Right lobe of liver (tissue), 6 donors: ENCODE data around the gene PIGP. TPM values are rescaled to one million over a fixed set of nuclear protein-coding genes. Genes with fewer than 3 reads are reported as not detected.
"Not testable (repeated sequence)": the region's sequence is repeated elsewhere in the genome, so short reads cannot be mapped to it uniquely, and the experiment has no call there.

ENCODE experiments used
- ATAC-seq, 4 donors: fragments of 200-7000 bp; cut with Tn5 transposase; one replicate each; pipeline ENCODE4 v1.9.1; 2020; ENCODE audit warnings: mild to moderate bottlenecking in 4 of 4, moderate library complexity in 4 of 4
- DNase-seq, 3 donors: peaks; one replicate each; pipeline ENCODE4 v3.0.0-alpha.2; 2020
- H3K27ac ChIP-seq, 3 donors: fragments of 200-600 bp; one replicate each; pipeline ENCODE4 v1.8.0; 2022
- H3K27me3 ChIP-seq, 2 donors: fragments of 200-600 bp; one replicate each; pipeline ENCODE4 v1.8.0; 2022
- H3K36me3 ChIP-seq, 4 donors: fragments of 200-600 bp; sonication (generic) in 1 of 4; one replicate each; pipeline versions ENCODE4 v1.5.1 to v1.8.0; 2017 to 2022; ENCODE audit warnings: control low read depth in 1 of 4
- H3K4me1 ChIP-seq, 4 donors: fragments of 200-600 bp; sonication (generic) in 1 of 4; one replicate each; pipeline versions ENCODE4 v1.5.1 to v1.8.0; 2017 to 2022; ENCODE audit warnings: control low read depth in 1 of 4
- H3K4me3 ChIP-seq, 3 donors: fragments of 200-600 bp; one replicate each; pipeline ENCODE4 v1.8.0; 2022
- H3K9me3 ChIP-seq, 4 donors: fragments of 200-600 bp; sonication (generic) in 1 of 4; one replicate each; pipeline versions ENCODE4 v1.5.1 to v1.8.0; 2017 to 2022; ENCODE audit warnings: control low read depth in 1 of 4
- POLR2A ChIP-seq: fragments of 450-650 bp; IDR thresholded peaks from one replicate; pipeline ENCODE4 v1.6.1; 2017; ENCODE audit warnings: antibody characterized with exemption, mild to moderate bottlenecking
- WGBS: methylation state at CpG from one replicate; pipeline ENCODE4 v1.1.6; 2018; ENCODE audit warnings: low coverage, low lambda C conversion rate; ENCODE audit not compliant: insufficient coverage; ENCODE audit errors: missing lambda C conversion rate; 5-methylcytosine and 5-hydroxymethylcytosine counted together
- intact Hi-C, 2 donors: fragments of 100-400 bp; cut with DNase I; formaldehyde crosslinking; loops; one replicate each; pipeline versions ENCODE4 v1.11.2 to v1.14.1; 2022
- long read RNA-seq: library from polyadenylated mRNA; unstranded; transcript quantifications from one replicate; pipeline ENCODE4 v2.0.0, GENCODE V29; 2019
- total RNA-seq, 6 experiments: library from RNA; depleted of rRNA in 2 of 6; stranded (reverse); fragments of >200 nt in 2 of 6; fragmentation: NEBNext Ultra II Directional in 3 of 6; extraction: Animal tissue kit (Norgen Biotek cat#: 25700) in 3 of 6; gene quantifications; one replicate each; pipeline versions ENCODE4 v1.1.0 to v1.2.4, GENCODE V29; 2016 to 2023
- TF ChIP-seq, protein P1 (sequence below), 4 donors: fragments of 200-600 bp in 3 of 4; fragments of 450-650 bp in 1 of 4; IDR thresholded peaks; one replicate each; pipeline versions ENCODE4 v1.5.1 to v1.8.0; 2016 to 2022; ENCODE audit warnings: antibody characterized with exemption in 4 of 4, mild to moderate bottlenecking in 2 of 4
- donor health status: DM: no; HTN: yes; CAD: no.
- donor health status: DM: no; HTN: no; CAD: no.
- donor health status: DM: no; HTN: no; CAD: no.
- donor health status: DM: no; HTN: yes; CAD: no.
- donor health status: DM: no; HTN: yes; CAD: no.

The PIGP gene
- 10 to 100 TPM; 11.3 to 19.0 (median 17.3) TPM for total RNA-seq
- long read RNA-seq, full-length matches to known transcripts, result 10 of 10 reads
- long read RNA-seq, partial matches to known transcripts, result 0 of 10 reads
- long read RNA-seq, other reads (novel, unspliced or antisense), result 0 of 10 reads

DNA sequence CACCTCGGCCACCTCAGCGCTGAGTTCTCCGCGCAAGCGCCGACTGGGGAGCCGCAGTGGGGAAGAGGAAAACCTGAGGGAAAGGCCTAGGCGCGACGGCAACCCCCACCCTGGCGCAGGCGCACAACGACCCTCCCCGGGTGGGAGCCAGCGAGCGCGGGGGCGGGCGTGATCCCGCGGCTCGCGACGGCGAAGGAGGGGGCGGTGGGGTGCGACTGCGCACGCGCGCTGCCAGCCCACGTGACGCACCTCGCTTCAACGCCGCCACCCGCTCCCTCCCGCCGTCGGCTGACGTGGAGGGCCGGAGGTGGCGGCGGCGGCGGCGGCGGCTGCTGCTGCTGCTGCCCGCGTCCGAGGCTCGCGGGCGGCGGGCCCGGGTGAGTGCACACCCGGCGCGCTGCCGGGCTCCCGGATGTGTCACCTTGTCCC is at the start of gene PIGP, which contains the start of gene TTC3:
TSS of gene PIGP (minus strand) at position 84 of the 429 bp plus-strand sequence. CDS start 556 bp downstream, outside the sequence.
TSS of gene TTC3 (plus strand) at position 267 of the 429 bp plus-strand sequence. CDS start 14,004 bp downstream, outside the sequence.
- TF ChIP-seq, protein P1, sequence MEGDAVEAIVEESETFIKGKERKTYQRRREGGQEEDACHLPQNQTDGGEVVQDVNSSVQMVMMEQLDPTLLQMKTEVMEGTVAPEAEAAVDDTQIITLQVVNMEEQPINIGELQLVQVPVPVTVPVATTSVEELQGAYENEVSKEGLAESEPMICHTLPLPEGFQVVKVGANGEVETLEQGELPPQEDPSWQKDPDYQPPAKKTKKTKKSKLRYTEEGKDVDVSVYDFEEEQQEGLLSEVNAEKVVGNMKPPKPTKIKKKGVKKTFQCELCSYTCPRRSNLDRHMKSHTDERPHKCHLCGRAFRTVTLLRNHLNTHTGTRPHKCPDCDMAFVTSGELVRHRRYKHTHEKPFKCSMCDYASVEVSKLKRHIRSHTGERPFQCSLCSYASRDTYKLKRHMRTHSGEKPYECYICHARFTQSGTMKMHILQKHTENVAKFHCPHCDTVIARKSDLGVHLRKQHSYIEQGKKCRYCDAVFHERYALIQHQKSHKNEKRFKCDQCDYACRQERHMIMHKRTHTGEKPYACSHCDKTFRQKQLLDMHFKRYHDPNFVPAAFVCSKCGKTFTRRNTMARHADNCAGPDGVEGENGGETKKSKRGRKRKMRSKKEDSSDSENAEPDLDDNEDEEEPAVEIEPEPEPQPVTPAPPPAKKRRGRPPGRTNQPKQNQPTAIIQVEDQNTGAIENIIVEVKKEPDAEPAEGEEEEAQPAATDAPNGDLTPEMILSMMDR (IDR thresholded peaks at IDR 0.05), result no peak
- TF ChIP-seq POLR2A, result peak; percentile 95
- intact Hi-C loops, result no loop called here
- Histone ChIP-seq H3K36me3 (peaks cover 0 to 6% (median 0%) of the 10 kb centered on the region in 4 donors), H3K4me1 (peaks cover 0 to 21% (median 0%) of the 10 kb centered on the region in 4 donors), H3K27ac (peak within 1 kb of the TSS; percentile 94 to 96 (median 94)), H3K27me3 (no peaks in the 10 kb centered on the region), H3K9me3 (no peaks in the 10 kb centered on the region), H3K4me3 (peak within 1 kb of the TSS; percentile 75 to 87 (median 85))
- whole genome bisulfite sequencing, result no CpG with 5 or more reads among the region's 61 CpGs
- DNase-seq, result peak; percentile 95 to 96 (median 96)
- ATAC-seq, result peak; percentile 84 to 89 (median 88)

DNA sequence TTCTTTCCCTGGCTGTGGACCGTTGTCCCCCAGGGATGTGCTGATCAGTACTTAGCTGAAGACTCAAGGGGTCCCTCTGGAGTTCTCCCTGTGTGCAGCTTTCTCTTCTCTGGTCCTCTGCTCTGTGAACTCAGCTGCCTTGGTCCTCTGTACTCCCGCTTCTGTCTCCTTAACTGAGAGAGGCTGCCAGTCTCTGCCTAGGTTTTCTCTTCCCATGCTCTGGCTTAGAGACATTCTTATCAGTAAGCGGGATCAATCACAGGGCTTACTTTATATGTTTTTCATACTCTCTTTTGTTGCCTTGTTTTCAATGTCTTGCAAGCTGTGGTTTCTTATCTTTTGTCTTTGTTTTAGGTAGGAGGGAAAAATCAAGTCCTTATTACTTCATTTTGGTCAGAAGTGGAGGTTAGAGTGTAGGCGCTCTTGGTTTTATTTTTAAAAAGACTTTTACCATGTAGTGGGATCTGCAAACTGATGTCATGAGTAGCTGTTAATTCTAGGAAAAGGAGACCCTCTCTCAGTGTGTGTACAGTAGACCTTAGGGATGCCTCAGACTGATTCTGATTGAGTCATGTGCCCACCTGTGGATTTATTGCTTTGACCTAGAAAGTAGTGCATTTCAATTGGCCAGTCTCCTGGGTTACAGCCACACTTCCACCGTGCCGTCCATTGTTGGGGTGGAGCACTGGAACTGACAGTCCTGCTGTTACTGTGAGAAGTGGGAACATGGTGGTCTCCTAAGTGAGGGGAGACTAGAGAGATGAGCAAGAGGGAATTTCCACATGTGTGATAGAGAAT is 46.7 kb upstream of the PIGP start:
- intact Hi-C loops, result no loop called here
- no peak overlapping the region for H3K4me3 ChIP-seq
- DNase-seq (no peak), ATAC-seq (no peak)
- H3K27me3 ChIP-seq, result no peaks in the 10 kb centered on the region
- no peak overlapping the region for H3K27ac ChIP-seq
- H3K9me3 ChIP-seq, result no peaks in the 10 kb centered on the region
- peaks cover 0 to under 1% (median 0%) of the 10 kb centered on the region in 4 donors for H3K36me3 ChIP-seq
- 86% methylated on average over 6 of the region's 6 CpGs for WGBS
- no peaks in the 10 kb centered on the region for H3K4me1 ChIP-seq
- no peak for TF ChIP-seq POLR2A
- TF ChIP-seq, protein P1 (IDR thresholded peaks at IDR 0.05), result no peak

DNA sequence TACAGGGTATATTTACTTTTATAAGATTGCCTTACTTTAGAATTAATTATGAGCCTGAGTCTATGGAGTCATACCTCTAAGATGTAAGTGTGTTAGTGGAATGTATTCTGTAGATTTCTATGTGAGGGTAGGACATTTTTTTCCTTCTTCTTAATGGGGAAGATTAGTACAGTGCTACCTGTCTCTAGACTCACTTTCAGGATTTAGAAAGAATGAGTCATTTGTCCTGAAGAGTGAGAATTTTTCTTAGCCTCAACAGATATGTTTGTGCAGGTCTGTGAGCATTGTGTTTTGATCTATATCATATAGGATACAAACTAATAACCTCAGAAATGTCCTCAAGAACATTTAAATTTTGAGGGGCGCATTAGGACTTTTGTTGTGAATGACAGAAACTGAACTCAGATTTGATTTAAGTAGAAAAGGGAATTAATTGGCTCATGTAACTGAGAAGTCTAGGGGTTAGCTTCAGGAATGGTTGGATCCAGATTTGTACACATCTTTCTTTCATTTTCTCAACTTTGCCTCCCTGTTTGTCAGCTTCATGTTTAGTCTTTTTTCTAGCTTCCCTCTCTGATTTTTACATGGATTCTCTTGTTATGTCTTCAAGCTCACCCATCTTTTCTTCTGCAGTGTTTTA is 45.4 kb upstream of the PIGP start:
- Histone ChIP-seq H3K4me3 (no peak overlapping the region), H3K27me3 (no peaks in the 10 kb centered on the region), H3K4me1 (no peaks in the 10 kb centered on the region), H3K36me3 (no peaks in the 10 kb centered on the region), H3K9me3 (no peaks in the 10 kb centered on the region), H3K27ac (no peak overlapping the region)
- TF ChIP-seq POLR2A, result no peak
- TF ChIP-seq, protein P1 (IDR thresholded peaks at IDR 0.05), result no peak
- DNase-seq (no peak), ATAC-seq (peak in 1 of 4 donors; percentile 20)
- intact Hi-C loops, result no loop called here
- WGBS, result 100% methylated on average over 1 of the region's 1 CpG

DNA sequence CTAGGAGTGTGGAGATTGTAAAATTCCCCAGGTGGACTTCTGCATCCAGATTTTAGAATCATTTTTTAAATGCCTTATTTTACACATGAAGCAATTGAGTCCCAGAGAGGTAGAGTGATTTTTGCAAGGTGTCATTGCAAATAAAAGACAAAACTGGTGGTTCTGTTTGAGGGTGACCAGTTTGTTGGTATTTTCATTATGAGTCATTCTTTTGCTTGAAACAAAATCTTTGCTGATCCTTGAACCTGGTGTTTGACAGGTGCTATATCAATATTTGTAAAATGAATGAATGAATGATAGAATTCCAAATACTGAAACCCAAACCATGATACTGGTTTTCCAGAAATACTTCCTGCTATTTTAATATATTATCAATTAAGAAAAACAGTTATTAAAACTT is 44.3 kb upstream of the PIGP start:
- H3K27me3 ChIP-seq, result no peaks in the 10 kb centered on the region
- H3K27ac ChIP-seq, result no peak overlapping the region
- no peaks in the 10 kb centered on the region for H3K36me3 ChIP-seq
- H3K4me3 ChIP-seq, result no peak overlapping the region
- intact Hi-C loops, result no loop called here
- DNase-seq (no peak), ATAC-seq (peak in 1 of 4 donors; percentile 92)
- H3K9me3 ChIP-seq, result no peaks in the 10 kb centered on the region
- TF ChIP-seq POLR2A, result no peak
- TF ChIP-seq, protein P1 (IDR thresholded peaks at IDR 0.05), result no peak
- H3K4me1 ChIP-seq, result no peaks in the 10 kb centered on the region

DNA sequence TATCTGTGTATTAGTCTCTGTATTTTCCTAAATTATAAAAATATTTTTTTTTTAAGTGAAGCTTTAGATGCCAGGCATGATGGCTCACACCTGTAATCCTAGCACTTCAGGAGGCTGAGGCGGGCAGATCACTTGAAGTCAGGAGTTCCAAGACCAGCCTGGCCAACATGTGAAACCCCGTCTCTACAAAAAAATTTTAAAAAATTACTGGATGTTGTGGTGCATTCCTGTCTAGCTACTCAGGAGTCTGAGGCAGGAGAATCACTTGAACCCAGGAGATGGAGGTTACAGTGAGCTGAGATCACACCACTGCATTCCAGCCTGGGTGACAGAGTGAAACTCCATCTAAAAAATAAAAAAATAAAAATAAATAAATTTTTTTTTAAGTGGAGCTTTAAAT is 43.6 kb upstream of the PIGP start:
- intact Hi-C loops, H3K4me3 ChIP-seq, H3K27ac ChIP-seq, H3K27me3 ChIP-seq, ATAC-seq, H3K9me3 ChIP-seq, H3K36me3 ChIP-seq, DNase-seq, H3K4me1 ChIP-seq: not testable (repeated sequence)
- 95% methylated on average over 2 of the region's 2 CpGs for WGBS

DNA sequence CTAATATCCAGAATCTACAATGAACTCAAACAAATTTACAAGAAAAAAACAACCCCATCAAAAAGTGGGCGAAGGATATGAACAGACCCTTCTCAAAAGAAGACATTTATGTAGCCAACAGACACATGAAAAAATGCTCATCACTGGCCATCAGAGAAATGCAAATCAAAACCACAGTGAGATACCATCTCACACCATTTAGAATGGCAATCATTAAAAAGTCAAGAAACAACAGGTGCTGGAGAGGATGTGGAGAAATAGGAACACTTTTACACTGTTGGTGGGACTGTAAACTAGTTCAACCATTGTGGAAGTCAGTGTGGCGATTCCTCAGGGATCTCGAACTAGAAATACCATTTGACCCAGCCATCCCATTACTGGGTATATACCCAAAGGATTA is 41.4 kb upstream of the PIGP start:
- H3K27ac ChIP-seq, H3K9me3 ChIP-seq, H3K4me1 ChIP-seq, H3K27me3 ChIP-seq, H3K4me3 ChIP-seq, ATAC-seq, H3K36me3 ChIP-seq, intact Hi-C loops, DNase-seq: not testable (repeated sequence)
- 100% methylated on average over 1 of the region's 3 CpGs for WGBS

DNA sequence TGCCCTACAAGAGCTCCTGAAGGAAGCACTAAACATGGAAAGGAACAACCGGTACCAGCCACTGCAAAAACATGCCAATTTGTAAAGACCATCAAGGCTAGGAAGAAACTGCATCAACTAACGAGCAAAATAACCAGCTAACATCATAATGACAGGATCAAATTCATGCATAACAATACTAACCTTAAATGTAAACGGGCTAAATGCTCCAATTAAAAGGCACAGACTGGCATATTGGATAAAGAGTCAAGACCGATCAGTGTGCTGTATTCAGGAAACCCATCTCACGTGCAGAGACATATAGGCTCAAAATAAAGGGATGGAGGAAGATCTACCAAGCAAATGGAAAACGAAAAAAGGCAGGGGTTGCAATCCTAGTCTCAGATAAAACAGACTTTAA is 38.2 kb upstream of the PIGP start:
- H3K4me3 ChIP-seq, DNase-seq, H3K9me3 ChIP-seq, intact Hi-C loops, ATAC-seq, H3K36me3 ChIP-seq, H3K27ac ChIP-seq, H3K27me3 ChIP-seq, H3K4me1 ChIP-seq: not testable (repeated sequence)
- 92% methylated on average over 5 of the region's 6 CpGs for WGBS
